Astrocyte (in vitro differentiated cells and primary cell): ENCODE data around the gene PPP1R12C.

ENCODE experiments used
- EZH2 ChIP-seq: IDR thresholded peaks from 2 replicates; pipeline ENCODE4 v1.6.1; 2012; ENCODE audit warnings: mild to moderate bottlenecking, low read length, inconsistent platforms; ENCODE audit not compliant: insufficient read depth
- TF ChIP-seq, protein P1 (sequence below): IDR thresholded peaks from 2 replicates; pipeline ENCODE4 v1.5.1; 2011; ENCODE audit warnings: low read depth, mild to moderate bottlenecking, inconsistent platforms, low read length, moderate library complexity; ENCODE audit not compliant: insufficient read depth

DNA sequence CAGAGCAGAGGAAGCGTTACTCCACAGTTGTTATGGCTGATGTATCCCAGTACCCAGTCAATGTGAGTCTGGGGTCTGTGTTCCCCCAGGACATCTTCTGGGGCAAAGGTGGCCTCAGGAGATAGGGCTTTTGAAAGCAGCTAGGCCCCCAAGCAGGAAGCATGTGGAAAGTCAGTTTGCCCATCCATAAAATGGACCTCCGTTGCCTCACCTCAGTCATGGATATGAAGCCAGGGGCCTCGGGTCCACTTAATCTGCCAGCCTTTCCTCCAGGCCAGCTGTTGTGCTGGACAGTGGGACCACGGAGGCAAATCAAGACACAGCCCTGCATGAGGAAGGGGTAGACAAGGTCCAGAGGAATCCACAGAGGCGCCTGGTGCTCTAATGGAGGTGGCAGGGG, 38.4 kb downstream of the PPP1R12C start:
- TF ChIP-seq, protein P1, sequence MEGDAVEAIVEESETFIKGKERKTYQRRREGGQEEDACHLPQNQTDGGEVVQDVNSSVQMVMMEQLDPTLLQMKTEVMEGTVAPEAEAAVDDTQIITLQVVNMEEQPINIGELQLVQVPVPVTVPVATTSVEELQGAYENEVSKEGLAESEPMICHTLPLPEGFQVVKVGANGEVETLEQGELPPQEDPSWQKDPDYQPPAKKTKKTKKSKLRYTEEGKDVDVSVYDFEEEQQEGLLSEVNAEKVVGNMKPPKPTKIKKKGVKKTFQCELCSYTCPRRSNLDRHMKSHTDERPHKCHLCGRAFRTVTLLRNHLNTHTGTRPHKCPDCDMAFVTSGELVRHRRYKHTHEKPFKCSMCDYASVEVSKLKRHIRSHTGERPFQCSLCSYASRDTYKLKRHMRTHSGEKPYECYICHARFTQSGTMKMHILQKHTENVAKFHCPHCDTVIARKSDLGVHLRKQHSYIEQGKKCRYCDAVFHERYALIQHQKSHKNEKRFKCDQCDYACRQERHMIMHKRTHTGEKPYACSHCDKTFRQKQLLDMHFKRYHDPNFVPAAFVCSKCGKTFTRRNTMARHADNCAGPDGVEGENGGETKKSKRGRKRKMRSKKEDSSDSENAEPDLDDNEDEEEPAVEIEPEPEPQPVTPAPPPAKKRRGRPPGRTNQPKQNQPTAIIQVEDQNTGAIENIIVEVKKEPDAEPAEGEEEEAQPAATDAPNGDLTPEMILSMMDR = no peak
- TF ChIP-seq EZH2 = no peak
